ENCODE measurements around the gene SH3BGRL.
A peak's percentile ranks its signal among the peaks of the same experiment; 100 is the strongest.

The SH3BGRL gene

GRCh38 chrX:81201671-81202455 is at the start of gene SH3BGRL, which contains the start of gene HMGN5:
Gene SH3BGRL (plus strand): TSS chrX:81202102. CDS start chrX:81202201, 99 bp downstream.
Gene HMGN5 (minus strand): TSS chrX:81201913. CDS start chrX:81121549, 80,364 bp downstream.
- no peaks in the 10 kb centered on the region for H3K36me3 ChIP-seq (ENCODE audit: control insufficient read depth in 1 of 2, insufficient read depth in 2 of 2, low read length in 2 of 2)
- peak within 1 kb of the TSS; percentile 70 for H3K27ac ChIP-seq (ENCODE audit: low read depth, low read length)
- H3K4me1 ChIP-seq (ENCODE audit: control insufficient read depth in 1 of 2, insufficient read depth in 2 of 2, low read length in 2 of 2): no peaks in the 10 kb centered on the region
- no peaks in the 10 kb centered on the region for H3K27me3 ChIP-seq (ENCODE audit: control insufficient read depth in 1 of 2, insufficient read depth in 2 of 2, low read length in 2 of 2)
- peak within 1 kb of the TSS; percentile 91 to 95 for H3K4me3 ChIP-seq (ENCODE audit: low read depth in 1 of 2, low read length in 2 of 2)
- H3K9ac ChIP-seq (ENCODE audit: low read depth in 1 of 2, low read length in 2 of 2): peak within 1 kb of the TSS; percentile 86 to 91
- no peaks in the 10 kb centered on the region for H3K9me3 ChIP-seq (ENCODE audit: control insufficient read depth in 1 of 2, low read length in 2 of 2)

DNA sequence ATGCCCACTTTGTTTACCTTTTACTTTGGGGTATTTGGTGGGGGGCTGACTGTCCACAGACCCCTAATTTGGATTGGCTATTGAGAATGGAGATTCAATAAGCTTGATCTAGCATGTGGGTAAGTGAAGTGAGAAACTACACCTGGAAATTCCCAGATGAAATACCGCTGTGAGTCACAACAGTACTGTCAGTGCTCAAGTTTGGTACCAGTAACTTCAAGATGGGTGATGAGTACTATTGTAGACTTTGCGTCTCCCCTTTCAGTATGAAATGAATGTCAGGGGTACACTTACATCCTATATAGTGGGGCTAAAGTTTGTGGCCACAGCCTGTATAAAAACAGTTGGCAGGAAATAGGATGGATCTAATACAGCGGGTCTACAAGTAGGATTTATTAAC is 33.5 kb upstream of the SH3BGRL start:
- Histone ChIP-seq H3K9me3 (ENCODE audit: control insufficient read depth in 1 of 2, low read length in 2 of 2) (no peaks in the 10 kb centered on the region), H3K36me3 (ENCODE audit: control insufficient read depth in 1 of 2, insufficient read depth in 2 of 2, low read length in 2 of 2) (no peaks in the 10 kb centered on the region), H3K27me3 (ENCODE audit: control insufficient read depth in 1 of 2, insufficient read depth in 2 of 2, low read length in 2 of 2) (no peaks in the 10 kb centered on the region), H3K9ac (ENCODE audit: low read depth in 1 of 2, low read length in 2 of 2) (no peak overlapping the region), H3K4me3 (ENCODE audit: low read depth in 1 of 2, low read length in 2 of 2) (no peak overlapping the region), H3K27ac (ENCODE audit: low read depth, low read length) (no peak overlapping the region), H3K4me1 (ENCODE audit: control insufficient read depth in 1 of 2, insufficient read depth in 2 of 2, low read length in 2 of 2) (no peaks in the 10 kb centered on the region)

- Histone ChIP-seq H3K36me3 (ENCODE audit: control insufficient read depth in 1 of 2, insufficient read depth in 2 of 2, low read length in 2 of 2) (no peaks in the 10 kb centered on the region), H3K4me1 (ENCODE audit: control insufficient read depth in 1 of 2, insufficient read depth in 2 of 2, low read length in 2 of 2) (no peaks in the 10 kb centered on the region), H3K9ac (ENCODE audit: low read depth in 1 of 2, low read length in 2 of 2) (no peak overlapping the region), H3K9me3 (ENCODE audit: control insufficient read depth in 1 of 2, low read length in 2 of 2) (no peaks in the 10 kb centered on the region), H3K27me3 (ENCODE audit: control insufficient read depth in 1 of 2, insufficient read depth in 2 of 2, low read length in 2 of 2) (no peaks in the 10 kb centered on the region), H3K27ac (ENCODE audit: low read depth, low read length) (no peak overlapping the region), H3K4me3 (ENCODE audit: low read depth in 1 of 2, low read length in 2 of 2) (no peak overlapping the region)
Observed at GRCh38 chrX:81174286-81174685, 27.6 kb upstream of the SH3BGRL start.

- no peaks in the 10 kb centered on the region for H3K4me1 ChIP-seq (ENCODE audit: control insufficient read depth in 1 of 2, insufficient read depth in 2 of 2, low read length in 2 of 2)
- H3K4me3 ChIP-seq (ENCODE audit: low read depth in 1 of 2, low read length in 2 of 2): no peak overlapping the region
- no peaks in the 10 kb centered on the region for H3K36me3 ChIP-seq (ENCODE audit: control insufficient read depth in 1 of 2, insufficient read depth in 2 of 2, low read length in 2 of 2)
- H3K27me3 ChIP-seq (ENCODE audit: control insufficient read depth in 1 of 2, insufficient read depth in 2 of 2, low read length in 2 of 2): no peaks in the 10 kb centered on the region
- H3K9me3 ChIP-seq (ENCODE audit: control insufficient read depth in 1 of 2, low read length in 2 of 2): no peaks in the 10 kb centered on the region
- no peak overlapping the region for H3K9ac ChIP-seq (ENCODE audit: low read depth in 1 of 2, low read length in 2 of 2)
- no peak overlapping the region for H3K27ac ChIP-seq (ENCODE audit: low read depth, low read length)
Observed at GRCh38 chrX:81195259-81195658, 6.6 kb upstream of the SH3BGRL start.

DNA sequence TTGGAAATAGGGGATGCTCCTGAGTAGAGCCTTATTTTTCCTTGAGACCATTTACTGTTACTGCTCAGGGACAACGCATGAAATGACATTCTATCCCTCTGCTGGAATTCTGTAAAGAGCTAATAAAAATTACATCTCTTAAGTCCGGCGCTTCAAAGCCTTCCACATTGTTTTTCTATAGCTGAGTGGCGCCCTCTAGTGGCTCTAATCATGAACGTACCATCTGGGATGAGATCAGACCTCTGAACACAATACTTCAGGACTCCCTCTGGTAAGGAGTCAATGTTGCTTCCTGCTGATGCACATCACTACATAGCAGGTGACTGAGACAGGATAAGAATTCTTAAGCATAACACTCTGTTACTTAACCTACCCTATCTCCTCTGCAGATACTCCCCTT is 6.2 kb upstream of the SH3BGRL start:
- Histone ChIP-seq H3K27me3 (ENCODE audit: control insufficient read depth in 1 of 2, insufficient read depth in 2 of 2, low read length in 2 of 2) (no peaks in the 10 kb centered on the region), H3K4me1 (ENCODE audit: control insufficient read depth in 1 of 2, insufficient read depth in 2 of 2, low read length in 2 of 2) (no peaks in the 10 kb centered on the region), H3K27ac (ENCODE audit: low read depth, low read length) (no peak overlapping the region), H3K9ac (ENCODE audit: low read depth in 1 of 2, low read length in 2 of 2) (no peak overlapping the region), H3K4me3 (ENCODE audit: low read depth in 1 of 2, low read length in 2 of 2) (no peak overlapping the region), H3K9me3 (ENCODE audit: control insufficient read depth in 1 of 2, low read length in 2 of 2) (no peaks in the 10 kb centered on the region), H3K36me3 (ENCODE audit: control insufficient read depth in 1 of 2, insufficient read depth in 2 of 2, low read length in 2 of 2) (no peaks in the 10 kb centered on the region)

DNA sequence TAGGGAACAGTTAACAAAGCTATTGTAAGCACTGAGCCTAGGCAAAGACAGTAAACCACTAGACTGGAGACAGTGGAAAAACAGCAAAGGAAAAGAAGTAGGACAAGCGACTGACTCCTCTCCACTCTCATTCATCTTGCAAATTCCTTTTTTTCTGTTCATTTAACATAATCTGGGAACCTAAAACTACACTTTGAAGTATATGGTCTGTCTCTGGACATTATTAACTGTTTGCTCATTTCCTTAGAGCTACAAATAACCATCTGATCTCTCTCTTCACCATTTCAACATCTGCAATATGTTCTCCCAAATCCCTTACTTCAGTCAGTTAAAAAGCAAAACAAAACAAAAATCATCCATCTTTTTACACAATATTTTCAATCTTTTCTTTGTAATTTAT is 831 bp upstream of the SH3BGRL start:
- Histone ChIP-seq H3K4me3 (ENCODE audit: low read depth in 1 of 2, low read length in 2 of 2) (peak overlapping the region; percentile 91 to 95), H3K9me3 (ENCODE audit: control insufficient read depth in 1 of 2, low read length in 2 of 2) (no peaks in the 10 kb centered on the region), H3K27me3 (ENCODE audit: control insufficient read depth in 1 of 2, insufficient read depth in 2 of 2, low read length in 2 of 2) (no peaks in the 10 kb centered on the region), H3K36me3 (ENCODE audit: control insufficient read depth in 1 of 2, insufficient read depth in 2 of 2, low read length in 2 of 2) (no peaks in the 10 kb centered on the region), H3K9ac (ENCODE audit: low read depth in 1 of 2, low read length in 2 of 2) (peak overlapping the region; percentile 86 to 91), H3K4me1 (ENCODE audit: control insufficient read depth in 1 of 2, insufficient read depth in 2 of 2, low read length in 2 of 2) (no peaks in the 10 kb centered on the region), H3K27ac (ENCODE audit: low read depth, low read length) (peak overlapping the region; percentile 20)

- H3K9ac ChIP-seq (ENCODE audit: low read depth in 1 of 2, low read length in 2 of 2): peak overlapping the region; percentile 86 to 91
- peak overlapping the region; percentile 62 for H3K27ac ChIP-seq (ENCODE audit: low read depth, low read length)
- no peaks in the 10 kb centered on the region for H3K9me3 ChIP-seq (ENCODE audit: control insufficient read depth in 1 of 2, low read length in 2 of 2)
- H3K4me1 ChIP-seq (ENCODE audit: control insufficient read depth in 1 of 2, insufficient read depth in 2 of 2, low read length in 2 of 2): no peaks in the 10 kb centered on the region
- H3K36me3 ChIP-seq (ENCODE audit: control insufficient read depth in 1 of 2, insufficient read depth in 2 of 2, low read length in 2 of 2): no peaks in the 10 kb centered on the region
- peak overlapping the region; percentile 91 to 95 for H3K4me3 ChIP-seq (ENCODE audit: low read depth in 1 of 2, low read length in 2 of 2)
- H3K27me3 ChIP-seq (ENCODE audit: control insufficient read depth in 1 of 2, insufficient read depth in 2 of 2, low read length in 2 of 2): no peaks in the 10 kb centered on the region
Observed at GRCh38 chrX:81202456-81202819, 536 bp downstream of the SH3BGRL start.

DNA sequence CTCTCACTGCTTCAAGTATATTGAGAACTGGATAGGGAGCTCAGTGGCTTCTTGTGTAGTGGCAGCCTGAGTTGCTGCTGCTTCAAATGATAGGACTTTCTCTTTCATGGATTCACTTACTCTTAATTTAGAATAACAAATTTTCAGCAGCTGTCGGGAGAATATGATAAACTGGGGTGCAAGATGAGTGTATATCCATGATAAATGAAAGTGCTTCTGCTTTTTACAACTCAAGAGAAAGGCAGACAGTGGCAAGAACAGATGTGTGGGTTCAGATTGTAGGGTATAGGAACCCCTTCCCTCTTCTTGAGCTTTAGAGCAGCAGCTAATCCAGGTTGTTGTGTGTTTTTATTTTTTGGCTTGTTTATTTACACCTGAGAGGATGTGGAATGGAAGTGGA is 1.0 kb downstream of the SH3BGRL start:
- no peak overlapping the region for H3K27ac ChIP-seq (ENCODE audit: low read depth, low read length)
- H3K36me3 ChIP-seq (ENCODE audit: control insufficient read depth in 1 of 2, insufficient read depth in 2 of 2, low read length in 2 of 2): no peaks in the 10 kb centered on the region
- H3K9ac ChIP-seq (ENCODE audit: low read depth in 1 of 2, low read length in 2 of 2): peak overlapping the region; percentile 86 to 91
- no peaks in the 10 kb centered on the region for H3K27me3 ChIP-seq (ENCODE audit: control insufficient read depth in 1 of 2, insufficient read depth in 2 of 2, low read length in 2 of 2)
- H3K4me1 ChIP-seq (ENCODE audit: control insufficient read depth in 1 of 2, insufficient read depth in 2 of 2, low read length in 2 of 2): no peaks in the 10 kb centered on the region
- H3K4me3 ChIP-seq (ENCODE audit: low read depth in 1 of 2, low read length in 2 of 2): peak overlapping the region; percentile 91 to 95
- no peaks in the 10 kb centered on the region for H3K9me3 ChIP-seq (ENCODE audit: control insufficient read depth in 1 of 2, low read length in 2 of 2)

- H3K4me3 ChIP-seq (ENCODE audit: low read depth in 1 of 2, low read length in 2 of 2): no peak overlapping the region
- no peak overlapping the region for H3K9ac ChIP-seq (ENCODE audit: low read depth in 1 of 2, low read length in 2 of 2)
- H3K27me3 ChIP-seq (ENCODE audit: control insufficient read depth in 1 of 2, insufficient read depth in 2 of 2, low read length in 2 of 2): no peaks in the 10 kb centered on the region
- H3K27ac ChIP-seq (ENCODE audit: low read depth, low read length): no peak overlapping the region
- no peaks in the 10 kb centered on the region for H3K36me3 ChIP-seq (ENCODE audit: control insufficient read depth in 1 of 2, insufficient read depth in 2 of 2, low read length in 2 of 2)
- no peaks in the 10 kb centered on the region for H3K4me1 ChIP-seq (ENCODE audit: control insufficient read depth in 1 of 2, insufficient read depth in 2 of 2, low read length in 2 of 2)
- H3K9me3 ChIP-seq (ENCODE audit: control insufficient read depth in 1 of 2, low read length in 2 of 2): no peaks in the 10 kb centered on the region
Observed at GRCh38 chrX:81205551-81205950, 3.6 kb downstream of the SH3BGRL start.

DNA sequence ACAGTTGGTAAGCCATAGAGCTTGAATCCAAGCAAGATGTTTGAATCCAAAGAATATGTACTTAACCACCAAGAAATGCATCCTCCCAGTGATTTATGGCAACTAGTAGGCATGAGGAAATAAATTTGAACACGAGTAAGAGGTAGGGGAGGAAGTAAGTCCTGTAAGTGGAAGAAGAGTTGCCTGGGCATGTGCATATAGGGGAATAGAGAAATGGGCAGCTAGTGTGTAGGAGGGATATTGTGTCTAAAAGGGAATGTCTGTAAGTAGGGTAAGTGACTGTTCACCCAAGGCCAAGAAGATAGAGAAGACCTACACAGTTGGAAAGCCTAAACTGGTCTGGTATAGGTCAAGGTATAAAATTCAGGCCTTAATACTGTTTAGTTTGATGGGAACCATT is 4.6 kb downstream of the SH3BGRL start:
- no peaks in the 10 kb centered on the region for H3K36me3 ChIP-seq (ENCODE audit: control insufficient read depth in 1 of 2, insufficient read depth in 2 of 2, low read length in 2 of 2)
- no peak overlapping the region for H3K27ac ChIP-seq (ENCODE audit: low read depth, low read length)
- H3K4me1 ChIP-seq (ENCODE audit: control insufficient read depth in 1 of 2, insufficient read depth in 2 of 2, low read length in 2 of 2): no peaks in the 10 kb centered on the region
- H3K4me3 ChIP-seq (ENCODE audit: low read depth in 1 of 2, low read length in 2 of 2): no peak overlapping the region
- H3K9ac ChIP-seq (ENCODE audit: low read depth in 1 of 2, low read length in 2 of 2): no peak overlapping the region
- no peaks in the 10 kb centered on the region for H3K9me3 ChIP-seq (ENCODE audit: control insufficient read depth in 1 of 2, low read length in 2 of 2)
- no peaks in the 10 kb centered on the region for H3K27me3 ChIP-seq (ENCODE audit: control insufficient read depth in 1 of 2, insufficient read depth in 2 of 2, low read length in 2 of 2)

Data from duodenal mucosa (tissue), 2 donors.